Gastroesophageal sphincter (tissue), 4 donors: ENCODE results near the gene IGF2R. TPM values are rescaled to one million over a fixed set of nuclear protein-coding genes. Genes with fewer than 3 reads are reported as not detected.
"Not testable (repeated sequence)": the region's sequence is repeated elsewhere in the genome, so short reads cannot be mapped to it uniquely, and the experiment has no call there.

ENCODE experiments used
- ATAC-seq: fragments of 150-250 bp; one replicate; pipeline ENCODE4 v1.9.1; 2016; ENCODE audit warnings: mild to moderate bottlenecking, moderate library complexity
- H3K27ac ChIP-seq, 4 donors: fragments of 200-600 bp; sonication (generic) in 3 of 4; 1 replicate in 3 of 4; 2 replicates in 1 of 4; pipeline ENCODE4 v1.5.1; 2016 to 2019
- H3K27me3 ChIP-seq: fragments of 200-600 bp; sonication (generic); one replicate; pipeline ENCODE4 v1.5.1; 2019
- H3K36me3 ChIP-seq, 2 donors: fragments of 200-600 bp; sonication (generic); one replicate each; pipeline ENCODE4 v1.5.1; 2019; ENCODE audit warnings: control low read depth in 1 of 2
- H3K4me1 ChIP-seq, 3 donors: fragments of 200-600 bp; sonication (generic); 1 replicate in 2 of 3; 2 replicates in 1 of 3; pipeline ENCODE4 v1.5.1; 2016 to 2019; ENCODE audit warnings: control low read depth in 2 of 3
- H3K4me3 ChIP-seq, 2 donors: fragments of 200-600 bp; sonication (generic); one replicate each; pipeline ENCODE4 v1.5.1; 2019; ENCODE audit warnings: mild to moderate bottlenecking in 1 of 2, moderate library complexity in 1 of 2
- H3K9me3 ChIP-seq, 3 donors: fragments of 200-600 bp; sonication (generic); one replicate each; pipeline ENCODE4 v1.5.1; 2017 to 2019; ENCODE audit warnings: control low read depth in 2 of 3
- CTCF ChIP-seq, 4 experiments: fragments of 200-600 bp in 2 of 4; fragments of 450-650 bp in 2 of 4; sonication (generic) in 1 of 4; IDR thresholded peaks; one replicate each; pipeline ENCODE4 v1.5.1; 2017 to 2019; ENCODE audit warnings: antibody characterized with exemption in 4 of 4, mild to moderate bottlenecking in 2 of 4, moderate library complexity in 2 of 4
- EP300 ChIP-seq: sonication (generic); formaldehyde crosslinking; IDR thresholded peaks from one replicate; pipeline ENCODE4 v1.6.1; 2017; ENCODE audit warnings: antibody characterized with exemption, mild to moderate bottlenecking
- POLR2A ChIP-seq, 2 donors: fragments of 450-650 bp; IDR thresholded peaks; one replicate each; pipeline ENCODE4 v1.6.1; 2017; ENCODE audit warnings: antibody characterized with exemption in 2 of 2, mild to moderate bottlenecking in 2 of 2, moderate library complexity in 1 of 2
- POLR2AphosphoS5 ChIP-seq: sonication (generic); formaldehyde crosslinking; IDR thresholded peaks from one replicate; pipeline ENCODE4 v1.6.1; 2017; ENCODE audit warnings: antibody characterized with exemption
- WGBS, 2 donors: methylation state at CpG; one replicate each; pipeline ENCODE4 v1.1.5; 2018; ENCODE audit warnings: low coverage in 1 of 2; 5-methylcytosine and 5-hydroxymethylcytosine counted together
- total RNA-seq, 4 donors: library from RNA; depleted of rRNA; stranded (reverse); fragments of >200 nt; gene quantifications; one replicate each; pipeline ENCODE4 v1.1.0, GENCODE V29; 2016

Gene IGF2R
- total RNA-seq, 4 donors from 2014 or later = 47.9 to 81.3 (median 52.7) TPM

GRCh38 chr6:160138839-160139419, 170.0 kb downstream of the IGF2R start:
- 66 to 70% methylated on average over 8 to 12 of the region's 13 CpGs for WGBS, 2 donors
- H3K27ac ChIP-seq = peak overlapping the region in 3 of 4 donors; percentile 12 to 32 (median 25)

GRCh38 chr6:160139420-160139851, 170.6 kb downstream of the IGF2R start:
- H3K4me1 ChIP-seq = peaks cover 2 to 44% (median 4%) of the 10 kb centered on the region in 3 donors
- no peaks in the 10 kb centered on the region for H3K27me3 ChIP-seq
- TF ChIP-seq CTCF (IDR thresholded peaks at IDR 0.05) = no peak
- ATAC-seq = no peak
- 0 to 62% methylated on average over 1 to 11 of the region's 12 CpGs for WGBS, 2 donors
- H3K27ac ChIP-seq = peak overlapping the region in 2 of 4 donors; percentile 12 to 78
- H3K36me3 ChIP-seq = no peaks in the 10 kb centered on the region
- no peak overlapping the region for H3K4me3 ChIP-seq
- no peaks in the 10 kb centered on the region for H3K9me3 ChIP-seq

More at GRCh38 chr6:160138839-160139419, 170.0 kb downstream of the IGF2R start:
- no peaks in the 10 kb centered on the region for H3K9me3 ChIP-seq
- H3K36me3 ChIP-seq = no peaks in the 10 kb centered on the region
- no peak overlapping the region for H3K4me3 ChIP-seq
- TF ChIP-seq EP300 (no peak), POLR2A (IDR thresholded peaks at IDR 0.05) (no peak)
- no peaks in the 10 kb centered on the region for H3K27me3 ChIP-seq
- H3K4me1 ChIP-seq = peaks cover 2 to 44% (median 4%) of the 10 kb centered on the region in 3 donors
- ATAC-seq = no peak

GRCh38 chr6:160140493-160140892, 171.6 kb downstream of the IGF2R start:
- H3K9me3 ChIP-seq, H3K4me3 ChIP-seq, H3K27me3 ChIP-seq, H3K36me3 ChIP-seq, ATAC-seq: not testable (repeated sequence)
- WGBS, 2 donors = 97 to 100% methylated on average over 2 to 3 of the region's 3 CpGs
- H3K4me1 ChIP-seq = peaks cover 2 to 44% (median 4%) of the 10 kb centered on the region in 3 donors
- peak overlapping the region; percentile 76 to 81 (median 78) for H3K27ac ChIP-seq

GRCh38 chr6:160141001-160141726, 172.3 kb downstream of the IGF2R start:
- WGBS, 2 donors = 20 to 26% methylated on average over 4 to 5 of the region's 5 CpGs
- peak; percentile 45 for ATAC-seq
- H3K4me3 ChIP-seq = no peak overlapping the region
- H3K27ac ChIP-seq = peak overlapping the region; percentile 76 to 81 (median 78)
- H3K4me1 ChIP-seq = peaks cover 2 to 48% (median 4%) of the 10 kb centered on the region in 3 donors
- H3K36me3 ChIP-seq = no peaks in the 10 kb centered on the region
- no peaks in the 10 kb centered on the region for H3K27me3 ChIP-seq
- H3K9me3 ChIP-seq = no peaks in the 10 kb centered on the region
- TF ChIP-seq EP300 (no peak), POLR2AphosphoS5 (no peak), CTCF (IDR thresholded peaks at IDR 0.05) (no peak), POLR2A (IDR thresholded peaks at IDR 0.05) (no peak)

GRCh38 chr6:160142115-160142715, 173.3 kb downstream of the IGF2R start:
- WGBS, 2 donors = 86% methylated on average over 6 of the region's 8 CpGs; no CpG with 5 or more reads in 1 of the 2 donors
- Histone ChIP-seq H3K36me3 (no peaks in the 10 kb centered on the region), H3K4me1 (peaks cover 4 to 58% (median 5%) of the 10 kb centered on the region in 3 donors), H3K9me3 (no peaks in the 10 kb centered on the region), H3K27ac (peak overlapping the region; percentile 76 to 81 (median 78)), H3K4me3 (no peak overlapping the region), H3K27me3 (no peaks in the 10 kb centered on the region)
- TF ChIP-seq EP300 (no peak), POLR2AphosphoS5 (no peak), CTCF (IDR thresholded peaks at IDR 0.05) (no peak), POLR2A (IDR thresholded peaks at IDR 0.05) (no peak)
- no peak for ATAC-seq
